HEK293 (cell line): ENCODE data around the gene OPA3.
A peak's percentile ranks its signal among the peaks of the same experiment; 100 is the strongest.

Source experiments
- CTCF ChIA-PET: fragments of 350-600 bp; formaldehyde crosslinking; extraction: SDS; loops from one replicate; lab custom pipeline; 2021; ENCODE audit warnings: antibody characterized with exemption; lab: Yijun Ruan, JAX
- POLR2A ChIA-PET: fragments of 300-600 bp; formaldehyde crosslinking; extraction: SDS; loops from one replicate; lab custom pipeline; 2020; ENCODE audit warnings: antibody characterized with exemption, inconsistent platforms; lab: Yijun Ruan, JAX
- H3K27ac ChIP-seq: fragments of 200-500 bp; sonication (Bioruptor generic); 2 replicates; pipeline ENCODE4 v1.5.1; 2014; ENCODE audit warnings: low read depth, low read length, control low read depth, inconsistent platforms; ENCODE audit errors: extremely low read depth
- H3K36me3 ChIP-seq, 2 experiments: fragments of 200-500 bp in 1 of 2; sonication (Bioruptor generic) in 1 of 2; 1 replicate in 1 of 2; 2 replicates in 1 of 2; pipeline ENCODE4 v1.5.1; 2014 to 2017; ENCODE audit warnings: inconsistent platforms in 2 of 2, low read length in 2 of 2; ENCODE audit not compliant: control insufficient read depth in 2 of 2, insufficient read depth in 1 of 2
- H3K4me1 ChIP-seq: fragments of 200-500 bp; sonication (Bioruptor generic); 2 replicates; pipeline ENCODE4 v1.5.1; 2014; ENCODE audit warnings: mild to moderate bottlenecking, low read length, inconsistent platforms; ENCODE audit not compliant: control insufficient read depth, insufficient read depth
- H3K4me3 ChIP-seq: 2 replicates; pipeline ENCODE4 v1.5.1; 2011; ENCODE audit warnings: low read depth, mild to moderate bottlenecking, control low read depth, low read length, moderate library complexity
- H3K9me3 ChIP-seq: fragments of 200-500 bp; sonication (Bioruptor generic); 2 replicates; pipeline ENCODE4 v1.5.1; 2014; ENCODE audit warnings: low read depth, low read length, inconsistent platforms; ENCODE audit not compliant: control insufficient read depth, insufficient read depth
- AEBP2 ChIP-seq: fragments of 450-650 bp; formaldehyde crosslinking; IDR thresholded peaks from 2 replicates; pipeline ENCODE4 v1.5.1; 2016; ENCODE audit warnings: missing biosample characterization, missing genetic modification characterization, borderline replicate concordance
- BCL11B ChIP-seq: fragments of 450-650 bp; formaldehyde crosslinking; IDR thresholded peaks from 2 replicates; pipeline ENCODE4 v1.5.1; 2016; ENCODE audit warnings: low read depth, missing biosample characterization, missing genetic modification characterization
- FEZF1 ChIP-seq: fragments of 450-650 bp; formaldehyde crosslinking; IDR thresholded peaks from 2 replicates; pipeline ENCODE4 v1.5.1; 2016; ENCODE audit warnings: missing biosample characterization, missing genetic modification characterization
- IKZF3 ChIP-seq: fragments of 450-650 bp; IDR thresholded peaks from 2 replicates; pipeline ENCODE4 v1.5.0; 2018; ENCODE audit warnings: missing biosample characterization, mild to moderate bottlenecking, missing genetic modification characterization, moderate library complexity
- RBAK ChIP-seq: fragments of 450-650 bp; formaldehyde crosslinking; IDR thresholded peaks from 2 replicates; pipeline ENCODE4 v1.5.1; 2016; ENCODE audit warnings: missing biosample characterization, missing genetic modification characterization
- SCRT1 ChIP-seq: fragments of 450-650 bp; formaldehyde crosslinking; IDR thresholded peaks from 2 replicates; pipeline ENCODE4 v1.5.1; 2016; ENCODE audit warnings: missing biosample characterization, missing genetic modification characterization, borderline replicate concordance
- SCRT2 ChIP-seq: fragments of 450-650 bp; formaldehyde crosslinking; IDR thresholded peaks from 2 replicates; pipeline ENCODE4 v1.5.1; 2016; ENCODE audit warnings: missing biosample characterization, missing genetic modification characterization
- WT1 ChIP-seq: fragments of 450-650 bp; formaldehyde crosslinking; IDR thresholded peaks from 2 replicates; pipeline ENCODE4 v1.5.1; 2016; ENCODE audit warnings: missing biosample characterization, missing genetic modification characterization
- ZBTB48 ChIP-seq: fragments of 450-650 bp; formaldehyde crosslinking; IDR thresholded peaks from 2 replicates; pipeline ENCODE4 v1.5.1; 2016; ENCODE audit warnings: missing biosample characterization, missing genetic modification characterization
- ZFP41 ChIP-seq: fragments of 450-650 bp; formaldehyde crosslinking; IDR thresholded peaks from 2 replicates; pipeline ENCODE4 v1.5.1; 2016; ENCODE audit warnings: missing biosample characterization, missing genetic modification characterization, borderline replicate concordance
- ZNF121 ChIP-seq: fragments of 450-650 bp; formaldehyde crosslinking; IDR thresholded peaks from 2 replicates; pipeline ENCODE4 v1.5.1; 2016; ENCODE audit warnings: missing biosample characterization, missing genetic modification characterization
- ZNF140 ChIP-seq: fragments of 450-650 bp; formaldehyde crosslinking; IDR thresholded peaks from 2 replicates; pipeline ENCODE4 v1.5.1; 2016; ENCODE audit warnings: missing biosample characterization, missing genetic modification characterization
- ZNF248 ChIP-seq: fragments of 450-650 bp; formaldehyde crosslinking; IDR thresholded peaks from 2 replicates; pipeline ENCODE4 v1.5.1; 2017; ENCODE audit warnings: missing biosample characterization, missing genetic modification characterization
- ZNF26 ChIP-seq: fragments of 450-650 bp; formaldehyde crosslinking; IDR thresholded peaks from 2 replicates; pipeline ENCODE4 v1.5.1; 2016; ENCODE audit warnings: missing biosample characterization, missing genetic modification characterization
- ZNF266 ChIP-seq: fragments of 450-650 bp; formaldehyde crosslinking; IDR thresholded peaks from 2 replicates; pipeline ENCODE4 v1.5.1; 2016; ENCODE audit warnings: missing biosample characterization, missing genetic modification characterization, low read depth
- ZNF311 ChIP-seq: fragments of 450-650 bp; formaldehyde crosslinking; IDR thresholded peaks from 2 replicates; pipeline ENCODE4 v1.5.1; 2017; ENCODE audit warnings: missing biosample characterization, missing genetic modification characterization, borderline replicate concordance
- ZNF350 ChIP-seq: fragments of 450-650 bp; formaldehyde crosslinking; IDR thresholded peaks from 2 replicates; pipeline ENCODE4 v1.5.0; 2017; ENCODE audit warnings: missing biosample characterization, mild to moderate bottlenecking, missing genetic modification characterization
- ZNF416 ChIP-seq: fragments of 450-650 bp; formaldehyde crosslinking; IDR thresholded peaks from 2 replicates; pipeline ENCODE4 v1.5.1; 2016; ENCODE audit warnings: missing biosample characterization, missing genetic modification characterization
- ZNF513 ChIP-seq: fragments of 450-650 bp; IDR thresholded peaks from 2 replicates; pipeline ENCODE4 v1.5.1; 2018; ENCODE audit warnings: missing biosample characterization, missing genetic modification characterization
- ZNF623 ChIP-seq: fragments of 450-650 bp; formaldehyde crosslinking; IDR thresholded peaks from 2 replicates; pipeline ENCODE4 v1.5.1; 2016; ENCODE audit warnings: missing biosample characterization, missing genetic modification characterization
- ZNF626 ChIP-seq: fragments of 450-650 bp; sonication (Bioruptor Pico); formaldehyde crosslinking; IDR thresholded peaks from 2 replicates; pipeline ENCODE4 v1.5.1; 2018; ENCODE audit warnings: missing biosample characterization, missing genetic modification characterization, inconsistent platforms
- ZNF701 ChIP-seq: fragments of 450-650 bp; formaldehyde crosslinking; IDR thresholded peaks from 2 replicates; pipeline ENCODE4 v1.5.1; 2016; ENCODE audit warnings: missing biosample characterization, missing genetic modification characterization
- ZNF747 ChIP-seq: fragments of 450-650 bp; formaldehyde crosslinking; IDR thresholded peaks from 2 replicates; pipeline ENCODE4 v1.5.1; 2016; ENCODE audit warnings: missing biosample characterization, missing genetic modification characterization
- ZSCAN16 ChIP-seq: fragments of 450-650 bp; formaldehyde crosslinking; IDR thresholded peaks from 2 replicates; pipeline ENCODE4 v1.5.1; 2016; ENCODE audit warnings: missing biosample characterization, missing genetic modification characterization
- ZSCAN18 ChIP-seq: fragments of 450-650 bp; formaldehyde crosslinking; IDR thresholded peaks from 2 replicates; pipeline ENCODE4 v1.5.1; 2016; ENCODE audit warnings: missing biosample characterization, missing genetic modification characterization
- ZSCAN30 ChIP-seq: fragments of 450-650 bp; IDR thresholded peaks from 2 replicates; pipeline ENCODE4 v1.5.1; 2018; ENCODE audit warnings: missing biosample characterization, mild to moderate bottlenecking, missing genetic modification characterization, moderate library complexity

Gene OPA3

GRCh38 chr19:45492137-45492626, 92.4 kb downstream of the OPA3 start:
- CTCF ChIA-PET: interaction anchor here (1.1 kb wide), 2 partner anchors 33 to 94 kb away, joined by 3 read pairs; no protein-coding TSS in a partner anchor
- peaks cover 4% of the 10 kb centered on the region for H3K4me1 ChIP-seq
- TF ChIP-seq ZNF416 (tag by site-specific recombination) (no peak), IKZF3 (tag by site-specific recombination) (no peak), ZNF248 (tag by site-specific recombination) (no peak), ZNF350 (tag by site-specific recombination) (no peak), ZSCAN18 (no peak), ZNF121 (tag by site-specific recombination) (peak; percentile 94), FEZF1 (tag by site-specific recombination) (no peak)
- TF ChIP-seq, all 188 proteins: peak for 1
- Histone ChIP-seq H3K9me3 (no peaks in the 10 kb centered on the region), H3K36me3 (no peaks in the 10 kb centered on the region), H3K27ac (no peak overlapping the region), H3K4me3 (no peak overlapping the region)
- POLR2A ChIA-PET: interaction anchor here (1.5 kb wide), 1 partner anchor 90 kb away, joined by 3 read pairs; no protein-coding TSS in a partner anchor

- ChIA-PET CTCF (interaction anchor here (0.7 to 6.1 kb wide), 5 partner anchors 9 to 49 kb away, joined by 3 to 87 read pairs (median 5); no protein-coding TSS in a partner anchor), POLR2A (no interaction called here)
Observed at GRCh38 chr19:45489216-45489855, 95.3 kb downstream of the OPA3 start.

GRCh38 chr19:45488708-45489107, 95.9 kb downstream of the OPA3 start:
- ChIA-PET CTCF (interaction anchor here (0.5 to 6.1 kb wide), 6 partner anchors 9 to 161 kb away, joined by 3 to 87 read pairs (median 7); no protein-coding TSS in a partner anchor), POLR2A (no interaction called here)
- no peaks in the 10 kb centered on the region; a peak in 1 of 3 replicates for H3K36me3 ChIP-seq
- peaks cover 2% of the 10 kb centered on the region; the same call in 1 of the 2 replicates for H3K4me1 ChIP-seq
- no peaks in the 10 kb centered on the region for H3K9me3 ChIP-seq
- no peak overlapping the region for H3K27ac ChIP-seq
- TF ChIP-seq ZNF623 (tag by site-specific recombination) (no peak), ZNF266 (tag by site-specific recombination) (no peak), ZFP41 (tag by site-specific recombination) (no peak), ZBTB48 (tag by site-specific recombination) (no peak), ZNF747 (tag by site-specific recombination) (no peak), ZNF26 (tag by site-specific recombination) (no peak), ZNF626 (tag by site-specific recombination) (no peak), WT1 (no peak), ZNF140 (tag by site-specific recombination) (no peak), ZNF513 (tag by site-specific recombination) (no peak), ZNF311 (tag by site-specific recombination) (no peak), AEBP2 (tag by site-specific recombination) (no peak), RBAK (tag by site-specific recombination) (no peak), ZSCAN30 (tag by site-specific recombination) (no peak), ZNF701 (no peak), BCL11B (tag by site-specific recombination) (no peak), ZSCAN16 (tag by site-specific recombination) (no peak)
- no peak overlapping the region for H3K4me3 ChIP-seq

More at GRCh38 chr19:45489216-45489855, 95.3 kb downstream of the OPA3 start:
- H3K4me1 ChIP-seq: peaks cover 2% of the 10 kb centered on the region; the same call in 1 of the 2 replicates
- no peaks in the 10 kb centered on the region; a peak in 1 of 3 replicates for H3K36me3 ChIP-seq
- peak; percentile 52; the same call in 1 of the 2 replicates for TF ChIP-seq SCRT2
- peak; percentile 60 for TF ChIP-seq SCRT1 (tag by site-specific recombination)
- TF ChIP-seq ZNF626 (tag by site-specific recombination): no peak
- no peak overlapping the region for H3K4me3 ChIP-seq
- no peaks in the 10 kb centered on the region for H3K9me3 ChIP-seq
- peak overlapping the region; percentile 16; the same call in 1 of the 2 replicates for H3K27ac ChIP-seq
